CD4-positive, alpha-beta T cell treated with Interleukin-10 for 1 hour (primary cell): ENCODE results near the gene GPBAR1.
A peak's percentile ranks its signal among the peaks of the same experiment; 100 is the strongest.
"Not testable (repeated sequence)": the region's sequence is repeated elsewhere in the genome, so short reads cannot be mapped to it uniquely, and the experiment has no call there.

Experiments used
- DNase-seq: peaks from one replicate; pipeline ENCODE4 v3.0.0-alpha.2; 2020

Gene GPBAR1

GRCh38 chr2:218290316-218291261 is 29.8 kb downstream of the GPBAR1 start:
- peak; percentile 71 for DNase-seq

GRCh38 chr2:218291318-218292047 is 30.7 kb downstream of the GPBAR1 start:
- peak; percentile 34 for DNase-seq

GRCh38 chr2:218292048-218293014 is 31.5 kb downstream of the GPBAR1 start, which contains the start of gene TMBIM1:
TMBIM1 (minus strand) TSS chr2:218292503; CDS start chr2:218282141, 10,362 bp downstream.
- peak; percentile 87 for DNase-seq

GRCh38 chr2:218293715-218294429 is 33.1 kb downstream of the GPBAR1 start:
- no peak for DNase-seq

- DNase-seq = no peak
These were observed 33.7 kb downstream of the GPBAR1 start for GRCh38 chr2:218294430-218295022.

GRCh38 chr2:218295029-218295428 is 34.2 kb downstream of the GPBAR1 start:
- DNase-seq = no peak

- no peak for DNase-seq
These were observed 35.4 kb downstream of the GPBAR1 start for GRCh38 chr2:218296200-218296599.

GRCh38 chr2:218296847-218297246 is 36.0 kb downstream of the GPBAR1 start:
- DNase-seq = no peak

GRCh38 chr2:218298314-218298875 is 37.6 kb downstream of the GPBAR1 start:
- DNase-seq = no peak

- no peak for DNase-seq
These were observed 39.3 kb downstream of the GPBAR1 start for GRCh38 chr2:218300141-218300540.

- peak; percentile 92 for DNase-seq
These were observed 40.5 kb downstream of the GPBAR1 start for GRCh38 chr2:218301176-218301819.

GRCh38 chr2:218305383-218305782 is 44.6 kb downstream of the GPBAR1 start:
- DNase-seq = no peak

- DNase-seq = no peak
These were observed 45.5 kb downstream of the GPBAR1 start for GRCh38 chr2:218306184-218306920.

- DNase-seq = no peak
These were observed 46.7 kb downstream of the GPBAR1 start for GRCh38 chr2:218307415-218308090.

GRCh38 chr2:218310853-218311540 is 50.2 kb downstream of the GPBAR1 start:
- DNase-seq = no peak

- DNase-seq = not testable (repeated sequence)
These were observed 50.9 kb downstream of the GPBAR1 start for GRCh38 chr2:218311541-218312266.

GRCh38 chr2:218312267-218312756 is 51.5 kb downstream of the GPBAR1 start:
- DNase-seq = no peak

- no peak for DNase-seq
These were observed 52.5 kb downstream of the GPBAR1 start for GRCh38 chr2:218313356-218313755.
